Iris pigment epithelial cell (primary cell): Measurements from ENCODE around the gene BUB3.

ENCODE experiments used
- DNase-seq: peaks from one replicate; pipeline ENCODE4 v3.0.0-alpha.2; 2011; ENCODE audit warnings: low read depth

Gene BUB3

DNA sequence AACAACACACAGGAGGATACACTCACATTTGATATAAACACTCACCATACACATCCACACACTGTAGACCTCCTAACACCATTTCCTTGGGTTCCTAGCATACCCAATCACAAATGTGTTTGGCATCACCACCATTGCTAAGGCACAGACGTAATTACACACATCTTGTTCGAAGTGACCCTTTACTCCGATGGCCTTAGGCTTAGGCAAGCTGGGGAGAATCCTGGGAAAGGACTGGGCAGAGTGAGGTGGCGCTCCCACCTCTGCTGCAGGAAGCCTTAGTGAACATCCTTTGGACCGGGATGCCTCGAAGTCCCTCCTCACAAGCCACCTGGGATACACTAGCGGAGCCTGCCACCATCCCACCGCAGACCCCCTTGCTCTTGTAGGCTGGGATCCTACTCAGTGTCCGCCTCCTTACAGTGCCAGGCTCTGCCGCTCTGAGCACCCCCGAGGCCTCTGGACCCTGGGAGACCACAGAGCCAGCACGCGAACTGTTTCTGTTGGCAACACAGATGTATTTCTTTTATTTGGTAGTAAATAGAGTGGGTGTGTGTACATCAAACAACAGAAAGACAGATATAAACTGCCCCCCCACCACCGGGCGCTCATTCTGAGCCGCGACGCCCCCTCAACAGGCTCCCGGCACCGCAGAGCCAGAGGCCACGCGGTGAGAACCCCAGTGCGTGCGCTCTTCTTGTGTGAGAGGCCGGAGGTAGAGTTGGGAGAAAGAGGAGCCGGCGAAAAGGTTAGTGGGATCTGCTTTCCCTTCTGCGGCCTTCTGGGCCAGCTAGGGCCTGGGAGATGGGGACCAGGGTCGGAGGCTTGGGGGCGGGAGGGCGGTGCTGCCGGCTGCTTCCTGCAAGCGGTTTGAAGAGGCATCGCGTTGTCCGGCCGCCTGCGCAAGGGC lies 12.2 kb upstream of the BUB3 start:
- DNase-seq = no peak

DNA sequence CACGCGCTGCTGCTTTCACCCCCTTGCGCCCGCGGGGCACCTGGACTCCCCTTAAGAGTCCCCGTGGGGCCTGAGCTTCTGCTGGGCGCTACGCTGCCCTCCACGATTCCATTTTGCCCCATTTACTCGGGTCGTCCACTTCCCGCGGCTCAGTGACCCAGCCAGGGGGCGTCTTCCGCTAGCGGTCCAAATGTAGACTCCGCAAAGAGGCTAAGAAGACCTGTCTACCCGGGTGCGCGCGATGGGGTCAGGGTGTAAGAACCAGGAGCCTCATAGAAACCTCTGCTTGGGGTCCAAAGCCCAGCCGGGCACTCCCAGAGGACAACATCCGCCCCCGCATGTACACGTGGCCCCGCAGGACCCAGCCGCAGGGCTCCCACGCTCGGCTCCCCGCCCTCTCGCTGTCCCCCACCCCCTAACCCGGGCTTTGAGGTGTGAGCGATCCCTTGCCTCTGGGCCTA lies 11.5 kb upstream of the BUB3 start:
- DNase-seq = no peak

- DNase-seq = no peak
Observed at GRCh38 chr10:123143162-123143824, 10.9 kb upstream of the BUB3 start.

- no peak for DNase-seq
Observed at GRCh38 chr10:123143825-123144168, 10.4 kb upstream of the BUB3 start.

DNA sequence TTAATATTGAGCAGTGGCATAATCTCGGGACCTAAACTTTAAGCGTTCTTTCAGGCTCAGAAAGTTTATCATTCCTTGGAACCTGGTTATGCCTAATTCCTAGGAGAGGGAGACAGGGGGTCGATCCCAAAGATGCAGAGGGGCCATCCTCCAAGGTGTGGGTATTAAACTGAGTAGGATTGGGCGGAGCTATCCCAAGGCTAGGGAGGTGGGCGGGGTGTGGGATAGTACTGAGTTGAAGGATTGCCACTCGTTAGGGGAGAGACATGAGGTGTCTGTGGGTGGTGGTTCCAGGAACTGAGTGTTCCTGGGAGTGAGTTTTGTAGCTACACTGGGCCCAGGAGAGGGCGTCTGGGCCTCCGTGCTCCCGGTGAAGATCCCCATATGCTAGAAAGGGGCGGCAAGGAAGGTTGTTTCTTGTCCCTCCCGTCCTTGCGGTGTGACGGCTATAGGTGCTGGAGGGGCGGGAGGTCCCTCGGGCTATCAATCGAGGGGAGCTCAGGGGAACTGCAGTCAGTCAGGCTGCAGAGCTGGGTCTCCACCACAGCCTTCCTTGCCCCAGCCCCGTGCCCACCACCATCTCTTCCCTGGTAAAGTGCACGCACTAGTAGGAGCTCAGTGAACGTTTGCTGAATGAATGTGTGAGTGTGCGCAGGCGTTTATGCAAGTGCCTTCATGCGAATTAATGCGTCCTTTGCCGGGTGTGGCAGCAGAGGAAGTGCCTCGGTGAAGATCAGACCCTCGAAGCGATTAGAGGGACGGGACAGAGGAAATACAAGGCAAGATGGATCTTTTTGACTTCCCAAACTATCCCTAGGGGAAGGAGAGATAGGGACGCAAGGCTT lies 9.3 kb upstream of the BUB3 start:
- no peak for DNase-seq

- no peak for DNase-seq
Observed at GRCh38 chr10:123145542-123146012, 8.6 kb upstream of the BUB3 start.

DNA sequence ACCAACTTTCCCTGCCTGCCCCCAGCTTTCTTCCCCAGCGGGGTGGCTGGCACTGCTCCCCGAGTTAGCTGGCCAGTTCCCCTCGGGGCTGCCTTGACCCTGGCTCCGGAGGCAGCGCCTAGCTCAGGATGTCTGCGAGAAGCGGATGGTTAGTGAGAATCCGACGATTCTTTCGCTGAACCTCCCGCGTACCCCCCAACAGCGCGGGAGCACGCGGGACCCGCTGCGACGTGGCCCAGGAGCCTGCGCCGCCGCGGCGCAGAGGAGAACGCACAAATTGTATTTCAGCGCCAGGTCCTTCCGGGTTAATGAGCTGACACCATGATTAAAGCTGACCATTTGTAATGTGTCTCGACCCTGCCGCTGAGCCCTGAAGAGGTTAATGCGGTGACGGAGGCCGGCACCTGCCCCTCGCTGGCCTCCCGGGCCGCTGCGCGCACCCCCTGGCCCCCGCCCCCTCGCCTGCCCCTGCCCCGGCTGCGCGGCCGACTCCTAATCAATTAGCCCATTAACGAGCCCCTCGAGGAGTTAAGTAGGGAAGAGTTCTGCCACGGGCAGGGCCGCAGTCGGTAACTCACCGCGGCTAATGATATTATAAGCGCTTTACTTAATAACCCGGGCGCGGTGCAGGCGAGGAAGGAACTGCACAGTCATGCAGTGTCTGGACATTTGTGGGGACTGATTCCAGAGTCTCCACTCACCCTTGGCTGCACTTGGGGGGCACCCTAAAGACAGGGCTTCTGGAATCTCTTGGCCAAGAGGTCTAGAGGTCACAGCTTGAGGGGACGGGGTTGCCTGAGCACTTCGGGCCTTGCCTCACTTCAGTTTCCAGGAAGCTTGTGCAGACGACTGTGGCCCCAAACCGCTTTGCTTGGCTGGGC lies 7.9 kb upstream of the BUB3 start:
- no peak for DNase-seq

- DNase-seq = no peak
Observed at GRCh38 chr10:123146894-123147634, 7.1 kb upstream of the BUB3 start.

GRCh38 chr10:123147635-123148413 lies 6.4 kb upstream of the BUB3 start, which contains the start of gene HMX2:
Gene HMX2 (plus strand): TSS chr10:123148136. CDS start chr10:123148379, 243 bp downstream.
- no peak for DNase-seq

DNA sequence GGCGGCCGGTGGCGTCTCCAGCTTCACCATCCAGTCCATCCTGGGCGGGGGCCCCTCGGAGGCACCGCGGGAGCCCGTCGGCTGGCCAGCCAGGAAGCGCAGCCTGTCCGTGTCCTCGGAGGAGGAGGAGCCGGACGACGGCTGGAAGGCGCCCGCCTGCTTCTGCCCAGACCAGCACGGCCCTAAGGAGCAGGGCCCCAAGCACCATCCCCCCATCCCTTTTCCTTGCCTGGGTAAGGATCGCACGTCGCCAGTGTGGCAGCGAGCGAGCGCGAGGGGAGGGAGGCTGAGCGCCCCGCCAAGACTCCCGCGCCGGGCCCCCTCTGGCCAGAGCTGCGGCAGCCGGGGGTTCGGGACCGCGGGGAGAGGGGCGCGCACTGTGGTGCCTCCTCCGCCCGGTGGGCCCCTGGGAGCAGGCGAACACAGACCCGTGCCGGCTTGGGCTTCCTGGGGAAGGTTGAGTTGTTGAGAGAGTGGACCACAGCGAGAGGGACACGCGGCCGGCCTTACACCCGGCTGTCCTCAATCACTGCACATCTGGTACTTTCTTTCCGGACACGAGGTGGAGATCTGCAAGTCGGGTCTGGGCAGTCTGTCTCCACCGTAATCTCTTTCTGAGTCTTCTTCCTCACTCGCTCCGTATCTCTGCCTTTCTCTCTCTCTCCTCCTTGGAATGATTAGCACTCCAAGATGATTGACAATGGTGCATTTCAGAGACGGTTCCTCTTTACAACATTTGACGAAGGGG lies 5.6 kb upstream of the BUB3 start:
- DNase-seq = no peak

- DNase-seq = no peak
Observed at GRCh38 chr10:123149162-123149567, 5.0 kb upstream of the BUB3 start.

- peak; percentile 53 for DNase-seq
Observed at GRCh38 chr10:123149568-123150270, 4.5 kb upstream of the BUB3 start.

DNA sequence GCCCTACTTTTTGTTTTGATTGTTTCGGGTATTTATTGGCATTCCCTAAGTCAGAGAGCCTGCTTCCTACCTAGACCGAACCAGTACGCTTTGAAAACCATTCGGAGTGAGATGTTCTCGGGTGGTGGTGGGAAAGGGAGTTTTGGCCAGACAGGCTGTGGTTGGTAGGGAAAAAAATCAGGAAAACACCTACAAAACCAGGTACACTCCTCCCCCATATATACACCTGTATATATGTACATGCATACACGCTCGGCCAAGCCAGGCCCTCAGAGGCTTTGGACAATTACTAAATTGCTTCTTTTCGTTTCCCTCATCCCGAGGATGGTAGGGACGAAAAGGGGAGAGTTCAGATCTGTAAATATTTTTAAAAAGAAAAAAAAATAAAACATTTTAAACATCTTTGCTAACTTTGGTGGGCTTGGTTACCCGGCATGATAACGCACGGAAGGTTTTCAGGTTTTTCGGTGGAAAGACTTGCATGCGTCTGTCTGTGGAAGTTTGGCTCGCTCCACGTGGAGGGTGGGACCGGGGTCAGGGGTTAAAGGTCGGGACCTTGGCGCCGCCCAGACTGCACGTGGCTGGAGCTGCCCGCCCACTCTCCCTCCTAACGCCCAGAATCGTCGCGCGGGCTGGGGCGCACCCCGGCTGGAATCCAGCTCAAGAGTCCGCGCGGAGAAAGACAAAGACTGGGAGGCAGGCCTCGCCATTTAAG lies 3.8 kb upstream of the BUB3 start:
- DNase-seq = no peak

DNA sequence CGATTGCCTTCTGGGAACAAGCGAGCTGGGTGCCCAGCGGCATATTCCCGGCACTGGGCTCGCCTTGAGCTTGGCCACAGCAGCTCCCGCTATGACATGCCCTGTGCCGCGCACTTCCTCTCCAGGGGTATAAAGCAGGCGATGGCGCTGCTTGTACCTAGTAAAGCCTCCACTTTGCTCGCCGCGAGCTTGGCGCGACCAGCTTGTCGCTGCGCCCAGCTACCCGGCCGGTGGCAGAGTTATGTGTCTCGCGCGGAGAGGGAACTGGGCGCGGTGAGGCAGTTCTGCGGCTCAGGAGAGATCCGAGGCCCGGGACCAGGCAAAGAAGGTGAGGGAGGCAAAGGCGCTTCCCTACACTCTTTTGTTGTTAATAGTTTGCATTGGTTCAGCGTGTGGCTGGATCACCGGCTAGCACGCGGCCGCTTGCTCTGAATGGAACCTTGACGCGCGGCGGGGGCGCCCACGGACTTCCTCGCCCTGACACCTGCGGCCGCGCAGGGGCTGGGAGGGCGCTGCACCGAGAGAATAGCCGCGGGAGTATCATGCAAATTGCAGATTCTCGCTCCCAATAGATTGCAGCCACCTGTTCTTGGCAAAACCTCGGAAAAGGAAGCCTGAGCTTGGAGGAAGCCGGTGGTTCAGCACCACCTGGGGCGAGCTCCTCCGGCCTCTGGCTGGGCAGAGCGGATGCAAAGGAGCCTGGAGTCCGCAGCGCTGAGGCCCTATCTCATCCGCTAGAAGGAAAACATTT lies 3.0 kb upstream of the BUB3 start:
- DNase-seq = no peak

GRCh38 chr10:123151737-123152135 lies 2.5 kb upstream of the BUB3 start:
- no peak for DNase-seq

- DNase-seq = no peak
Observed at GRCh38 chr10:123153486-123154091, 613 bp upstream of the BUB3 start.
